Hepatocyte (in vitro differentiated cells): ENCODE measurements around the gene LAMB3. TPM values are rescaled to one million over a fixed set of nuclear protein-coding genes. Genes with fewer than 3 reads are reported as not detected.

Source experiments
- DNase-seq: peaks from one replicate; pipeline ENCODE4 v3.0.0-alpha.2; 2016; ENCODE audit warnings: low spot score
- H2AFZ ChIP-seq: fragments of 200-600 bp; sonication (generic); 2 replicates; pipeline ENCODE4 v1.6.0; 2016; ENCODE audit warnings: antibody characterized with exemption, mild to moderate bottlenecking
- H3K27ac ChIP-seq: fragments of 200-600 bp; sonication (generic); 2 replicates; pipeline ENCODE4 v1.5.1; 2016; ENCODE audit warnings: mild to moderate bottlenecking
- H3K27me3 ChIP-seq: fragments of 200-600 bp; sonication (generic); 2 replicates; pipeline ENCODE4 v1.6.1; 2016
- H3K36me3 ChIP-seq: fragments of 200-600 bp; sonication (generic); replicated peaks from 2 replicates; pipeline ENCODE4 v1.5.1; 2016; ENCODE audit warnings: low read depth; ENCODE audit not compliant: insufficient read depth
- H3K4me1 ChIP-seq: fragments of 200-600 bp; sonication (generic); 2 replicates; pipeline ENCODE4 v1.5.1; 2016; ENCODE audit warnings: mild to moderate bottlenecking, moderate library complexity; ENCODE audit not compliant: insufficient read depth
- H3K4me2 ChIP-seq: fragments of 200-600 bp; sonication (generic); 2 replicates; pipeline ENCODE4 v1.6.0; 2016
- H3K4me3 ChIP-seq: fragments of 200-600 bp; sonication (generic); 2 replicates; pipeline ENCODE4 v1.5.1; 2016; ENCODE audit warnings: mild to moderate bottlenecking
- H3K79me2 ChIP-seq: fragments of 200-600 bp; sonication (generic); 2 replicates; pipeline ENCODE4 v1.6.0; 2017; ENCODE audit warnings: mild to moderate bottlenecking
- H3K9me2 ChIP-seq: fragments of 200-600 bp; sonication (generic); replicated peaks from 2 replicates; pipeline ENCODE4 v1.6.0; 2017; ENCODE audit warnings: mild to moderate bottlenecking; ENCODE audit not compliant: insufficient read depth
- H3K9me3 ChIP-seq: fragments of 200-600 bp; sonication (generic); 2 replicates; pipeline ENCODE4 v1.5.1; 2016; ENCODE audit warnings: low read depth, mild to moderate bottlenecking
- H4K20me1 ChIP-seq: fragments of 200-600 bp; sonication (generic); 2 replicates; pipeline ENCODE4 v1.6.0; 2016; ENCODE audit warnings: mild to moderate bottlenecking; ENCODE audit not compliant: insufficient read depth, poor library complexity, severe bottlenecking
- CTCF ChIP-seq: fragments of 200-600 bp; sonication (generic); IDR thresholded peaks from 2 replicates; pipeline ENCODE4 v1.5.1; 2016; ENCODE audit warnings: antibody characterized with exemption, mild to moderate bottlenecking; ENCODE audit not compliant: poor library complexity
- EZH2 ChIP-seq: fragments of 200-600 bp; sonication (generic); IDR thresholded peaks from 2 replicates; pipeline ENCODE4 v1.6.1; 2016; ENCODE audit warnings: antibody characterized with exemption, mild to moderate bottlenecking, borderline replicate concordance
- EZH2phosphoT487 ChIP-seq: fragments of 200-600 bp; sonication (generic); IDR thresholded peaks from one replicate; pipeline ENCODE4 v1.6.1; 2018; ENCODE audit warnings: antibody characterized with exemption, mild to moderate bottlenecking, low read depth, moderate library complexity; ENCODE audit not compliant: unreplicated experiment, severe bottlenecking
- WGBS: methylation state at CpG from one replicate; pipeline ENCODE4 v1.1.6; 2016; ENCODE audit warnings: low lambda C conversion rate; ENCODE audit errors: missing lambda C conversion rate; 5-methylcytosine and 5-hydroxymethylcytosine counted together
- polyA plus RNA-seq: library from polyadenylated mRNA; unstranded; fragments of >200 nt; fragmentation: Nextera tagmentation; extraction: Ambion mirVana; gene quantifications from 2 replicates; pipeline ENCODE4 v1.2.1, GENCODE V29; 2016
- total RNA-seq: library from RNA; depleted of rRNA; stranded (reverse); fragments of >200 nt; gene quantifications from 2 replicates; pipeline ENCODE4 v1.2.3, GENCODE V29; 2014

Gene LAMB3
- total and polyA plus RNA-seq, 2 experiments from 2014 or later: 55.9 to 76.9 TPM

GRCh38 chr1:209618291-209618690 lies 33.9 kb downstream of the LAMB3 start:
- no peaks in the 10 kb centered on the region for H3K36me3 ChIP-seq
- H3K27ac ChIP-seq: no peak overlapping the region
- no peak overlapping the region for H3K4me2 ChIP-seq
- 96% methylated on average over 11 of the region's 11 CpGs for WGBS
- no peaks in the 10 kb centered on the region for H3K79me2 ChIP-seq
- H3K4me3 ChIP-seq: no peak overlapping the region
- TF ChIP-seq EZH2: no peak
- TF ChIP-seq EZH2phosphoT487: no peak
- no peak for TF ChIP-seq CTCF
- no peak for DNase-seq
- no peak overlapping the region for H2AFZ ChIP-seq
- H3K9me3 ChIP-seq: no peaks in the 10 kb centered on the region
- H3K27me3 ChIP-seq: no peaks in the 10 kb centered on the region
- H4K20me1 ChIP-seq: no peaks in the 10 kb centered on the region
- H3K4me1 ChIP-seq: peaks cover 3% of the 10 kb centered on the region
- no peaks in the 10 kb centered on the region for H3K9me2 ChIP-seq

GRCh38 chr1:209617755-209618154 lies 34.5 kb downstream of the LAMB3 start:
- DNase-seq: no peak
- no peaks in the 10 kb centered on the region for H3K79me2 ChIP-seq
- H3K27me3 ChIP-seq: no peaks in the 10 kb centered on the region
- H3K4me1 ChIP-seq: peaks cover 3% of the 10 kb centered on the region
- 97% methylated on average over 6 of the region's 6 CpGs for WGBS
- no peak overlapping the region for H3K4me2 ChIP-seq
- TF ChIP-seq EZH2 (no peak), EZH2phosphoT487 (no peak), CTCF (no peak)
- no peaks in the 10 kb centered on the region for H3K36me3 ChIP-seq
- no peaks in the 10 kb centered on the region for H3K9me3 ChIP-seq
- H4K20me1 ChIP-seq: no peaks in the 10 kb centered on the region
- H2AFZ ChIP-seq: no peak overlapping the region
- no peak overlapping the region for H3K27ac ChIP-seq
- no peaks in the 10 kb centered on the region for H3K9me2 ChIP-seq
- no peak overlapping the region for H3K4me3 ChIP-seq

GRCh38 chr1:209617047-209617673 lies 35.1 kb downstream of the LAMB3 start:
- H3K27ac ChIP-seq: no peak overlapping the region
- H3K79me2 ChIP-seq: no peaks in the 10 kb centered on the region
- WGBS: 93% methylated on average over 10 of the region's 10 CpGs
- H4K20me1 ChIP-seq: no peaks in the 10 kb centered on the region
- no peak overlapping the region for H3K4me2 ChIP-seq
- no peaks in the 10 kb centered on the region for H3K27me3 ChIP-seq
- H2AFZ ChIP-seq: no peak overlapping the region
- no peaks in the 10 kb centered on the region for H3K9me2 ChIP-seq
- H3K4me1 ChIP-seq: peaks cover 3% of the 10 kb centered on the region
- TF ChIP-seq EZH2 (no peak), EZH2phosphoT487 (no peak), CTCF (no peak)
- no peaks in the 10 kb centered on the region for H3K36me3 ChIP-seq
- H3K9me3 ChIP-seq: no peaks in the 10 kb centered on the region
- no peak overlapping the region for H3K4me3 ChIP-seq
- DNase-seq: no peak
